Measurements from ENCODE around the gene ARCN1. TPM values are rescaled to one million over a fixed set of nuclear protein-coding genes. Genes with fewer than 3 reads are reported as not detected.

Gene ARCN1
- total RNA-seq, 1 donor from 2014 or later: 112 TPM

DNA sequence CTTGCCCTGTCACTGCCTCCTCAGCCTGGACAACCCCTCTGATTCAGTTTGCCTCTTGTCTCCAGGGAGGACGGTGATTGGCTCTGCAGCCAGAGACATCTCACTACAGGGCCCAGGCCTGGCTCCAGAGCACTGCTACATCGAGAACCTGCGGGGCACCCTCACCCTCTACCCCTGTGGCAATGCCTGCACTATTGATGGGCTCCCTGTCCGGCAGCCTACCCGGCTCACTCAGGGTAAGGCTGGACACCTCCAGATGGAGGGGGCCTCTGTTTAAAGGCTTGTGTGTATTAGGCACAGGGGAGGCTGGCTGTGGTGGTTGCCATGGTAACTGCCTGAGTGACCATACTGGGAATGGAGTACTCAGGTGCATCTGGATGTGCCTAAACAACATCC lies 43.8 kb downstream of the ARCN1 start:
- H3K9ac ChIP-seq: no peak overlapping the region

DNA sequence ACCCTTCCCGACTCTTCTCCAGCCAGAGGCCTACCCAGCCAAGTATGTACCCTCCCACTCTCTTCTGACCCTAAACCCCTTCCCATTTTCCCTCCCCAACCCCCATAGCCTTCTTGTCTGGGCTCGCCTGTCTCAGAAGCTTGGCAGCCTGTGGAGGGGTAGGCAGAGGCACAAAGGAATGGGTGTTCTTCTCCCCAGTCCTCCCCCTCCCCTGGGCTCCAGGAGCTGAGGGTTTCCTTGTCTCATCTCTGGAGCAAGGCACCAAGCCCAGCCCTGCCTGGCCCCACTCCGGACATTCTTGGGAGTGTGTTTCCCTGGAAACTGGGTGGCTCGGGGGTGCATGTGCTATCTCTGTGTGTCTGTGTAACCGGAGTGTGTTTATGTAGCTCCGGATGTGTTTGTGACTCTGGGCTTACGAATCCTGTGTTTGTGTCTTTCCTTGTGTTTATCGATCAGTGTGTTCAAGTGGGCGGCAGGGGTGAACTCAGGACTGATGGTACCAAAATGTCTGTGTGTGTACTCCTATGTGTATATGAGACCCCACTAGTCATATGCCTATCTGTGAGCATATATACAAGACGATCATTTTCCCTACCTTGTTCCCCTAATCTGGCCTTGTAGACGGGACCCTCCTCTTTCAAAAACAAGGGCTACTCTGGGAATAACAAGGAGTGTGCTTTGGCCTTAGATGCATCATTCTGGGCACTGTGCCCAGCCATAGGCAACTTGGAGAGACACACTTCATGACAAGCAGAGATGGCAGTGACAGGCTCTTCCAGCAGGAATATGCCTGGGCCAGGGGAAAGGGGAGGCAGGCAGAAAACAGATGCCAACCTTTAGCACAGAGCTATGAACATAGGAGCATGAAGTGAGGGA lies 46.1 kb downstream of the ARCN1 start:
- no peaks in the 10 kb centered on the region for H3K9me3 Mint-ChIP-seq
- Histone ChIP-seq H3K27me3 (no peaks in the 10 kb centered on the region), H4K20me1 (ENCODE audit: low read depth) (peaks cover 9% of the 10 kb centered on the region), H3K4me2 (peak overlapping the region; percentile 20), H3K36me3 (no peaks in the 10 kb centered on the region), H3K4me3 (no peak overlapping the region), H3K4me1 (peaks cover 83% of the 10 kb centered on the region), H3F3A (ENCODE audit: low read depth) (peaks cover 30% of the 10 kb centered on the region), H3K27ac (no peak overlapping the region), H3K79me2 (ENCODE audit: low read depth) (peaks cover 25% of the 10 kb centered on the region), H2AFZ (replicated peaks) (no peak overlapping the region), H3K9me3 (ENCODE audit: low read depth) (no peaks in the 10 kb centered on the region), H3K9ac (no peak overlapping the region)
- TF ChIP-seq EZH2phosphoT487 (IDR thresholded peaks at IDR 0.05) (no peak), EZH2 (IDR thresholded peaks at IDR 0.05) (no peak)
- peaks cover 86% of the 10 kb centered on the region for H3K4me1 Mint-ChIP-seq
- peak overlapping the region; percentile 65 for H3K4me3 Mint-ChIP-seq
- peak overlapping the region; percentile 94 for H3K27ac Mint-ChIP-seq
- peaks cover 18% of the 10 kb centered on the region for H3K27me3 Mint-ChIP-seq (ENCODE audit: insufficient read depth, low read depth)
- DNase-seq (ENCODE audit: low spot score): peak; percentile 14
- H3K36me3 Mint-ChIP-seq: no peaks in the 10 kb centered on the region

More for the DNA sequence above, 43.8 kb downstream of the ARCN1 start:
- peak; percentile 78 for DNase-seq (ENCODE audit: low spot score)
- H3K27ac Mint-ChIP-seq: peak overlapping the region; percentile 95
- Histone ChIP-seq H3K79me2 (ENCODE audit: low read depth) (peaks cover 3% of the 10 kb centered on the region), H3K4me1 (peaks cover 81% of the 10 kb centered on the region), H4K20me1 (ENCODE audit: low read depth) (no peaks in the 10 kb centered on the region), H3K4me2 (peak overlapping the region; percentile 79), H2AFZ (replicated peaks) (no peak overlapping the region), H3K4me3 (no peak overlapping the region), H3K36me3 (no peaks in the 10 kb centered on the region), H3K9me3 (ENCODE audit: low read depth) (no peaks in the 10 kb centered on the region), H3K27ac (peak overlapping the region; percentile 91), H3K27me3 (peaks cover 6% of the 10 kb centered on the region), H3F3A (ENCODE audit: low read depth) (peaks cover 34% of the 10 kb centered on the region)
- no peaks in the 10 kb centered on the region for H3K9me3 Mint-ChIP-seq
- peaks cover 84% of the 10 kb centered on the region for H3K4me1 Mint-ChIP-seq
- H3K4me3 Mint-ChIP-seq: no peak overlapping the region
- TF ChIP-seq EZH2phosphoT487 (IDR thresholded peaks at IDR 0.05): no peak
- no peak for TF ChIP-seq CTCF (IDR thresholded peaks at IDR 0.05)
- no peak for TF ChIP-seq EZH2 (IDR thresholded peaks at IDR 0.05)
- H3K27me3 Mint-ChIP-seq (ENCODE audit: insufficient read depth, low read depth): peaks cover 12% of the 10 kb centered on the region
- H3K36me3 Mint-ChIP-seq: no peaks in the 10 kb centered on the region

GRCh38 chr11:118618991-118619375 lies 46.8 kb downstream of the ARCN1 start:
- H3K4me1 ChIP-seq: peaks cover 77% of the 10 kb centered on the region
- H4K20me1 ChIP-seq (ENCODE audit: low read depth): peaks cover 12% of the 10 kb centered on the region
- no peak overlapping the region for H2AFZ ChIP-seq (replicated peaks)
- Mint-ChIP-seq H3K36me3 (peaks cover 2% of the 10 kb centered on the region), H3K27me3 (ENCODE audit: insufficient read depth, low read depth) (peaks cover 18% of the 10 kb centered on the region), H3K4me3 (peak overlapping the region; percentile 95), H3K4me1 (peaks cover 88% of the 10 kb centered on the region), H3K27ac (peak overlapping the region; percentile 94), H3K9me3 (no peaks in the 10 kb centered on the region)
- no peaks in the 10 kb centered on the region for H3K27me3 ChIP-seq
- H3K9me3 ChIP-seq (ENCODE audit: low read depth): no peaks in the 10 kb centered on the region
- TF ChIP-seq CTCF (IDR thresholded peaks at IDR 0.05) (no peak), EZH2phosphoT487 (IDR thresholded peaks at IDR 0.05) (no peak), EZH2 (IDR thresholded peaks at IDR 0.05) (no peak)
- no peak overlapping the region for H3K27ac ChIP-seq
- DNase-seq (ENCODE audit: low spot score): no peak
- no peak overlapping the region for H3K4me2 ChIP-seq
- H3K79me2 ChIP-seq (ENCODE audit: low read depth): peaks cover 31% of the 10 kb centered on the region
- H3K4me3 ChIP-seq: no peak overlapping the region
- H3F3A ChIP-seq (ENCODE audit: low read depth): peaks cover 27% of the 10 kb centered on the region
- no peak overlapping the region for H3K9ac ChIP-seq
- no peaks in the 10 kb centered on the region for H3K36me3 ChIP-seq
